Effector CD8-positive, alpha-beta T cell (primary cell): Measurements from ENCODE around the gene VEGFA.

ENCODE experiments used
- DNase-seq: peaks from one replicate; lab custom pipeline; 2025; lab: John Stamatoyannopoulos, UW

VEGFA gene

GRCh38 chr6:43738877-43739641 is 31.0 kb upstream of the VEGFA start:
- no peak for DNase-seq

GRCh38 chr6:43739642-43740091 is 30.3 kb upstream of the VEGFA start:
- DNase-seq: no peak

- no peak for DNase-seq
Measured at GRCh38 chr6:43740321-43740960, 29.6 kb upstream of the VEGFA start.

GRCh38 chr6:43740961-43741764 is 28.8 kb upstream of the VEGFA start:
- DNase-seq: no peak

- DNase-seq: no peak
Measured at GRCh38 chr6:43741829-43742228, 28.2 kb upstream of the VEGFA start.

- DNase-seq: no peak
Measured at GRCh38 chr6:43742285-43742684, 27.7 kb upstream of the VEGFA start.

GRCh38 chr6:43742931-43743632 is 26.9 kb upstream of the VEGFA start:
- no peak for DNase-seq

GRCh38 chr6:43743682-43744381 is 26.2 kb upstream of the VEGFA start:
- DNase-seq: no peak

- no peak for DNase-seq
Measured at GRCh38 chr6:43744491-43744890, 25.5 kb upstream of the VEGFA start.

GRCh38 chr6:43744931-43745727 is 24.9 kb upstream of the VEGFA start:
- no peak for DNase-seq

GRCh38 chr6:43746071-43746470 is 23.9 kb upstream of the VEGFA start:
- DNase-seq: no peak

GRCh38 chr6:43746613-43747102 is 23.4 kb upstream of the VEGFA start:
- DNase-seq: no peak

- DNase-seq: no peak
Measured at GRCh38 chr6:43747784-43748183, 22.2 kb upstream of the VEGFA start.

- no peak for DNase-seq
Measured at GRCh38 chr6:43748765-43749164, 21.2 kb upstream of the VEGFA start.

- no peak for DNase-seq
Measured at GRCh38 chr6:43749461-43749860, 20.6 kb upstream of the VEGFA start.

- no peak for DNase-seq
Measured at GRCh38 chr6:43750622-43751021, 19.4 kb upstream of the VEGFA start.

GRCh38 chr6:43753570-43754183 is 16.3 kb upstream of the VEGFA start:
- no peak for DNase-seq

- no peak for DNase-seq
Measured at GRCh38 chr6:43757966-43758616, 11.9 kb upstream of the VEGFA start.

GRCh38 chr6:43758617-43759050 is 11.4 kb upstream of the VEGFA start:
- no peak for DNase-seq
